Brain microvascular endothelial cell (primary cell): ENCODE results near the gene E4F1.
A peak's percentile ranks its signal among the peaks of the same experiment; 100 is the strongest.

Experiments
- DNase-seq: peaks from one replicate; pipeline ENCODE4 v3.0.0-alpha.2; 2020
- H3K27ac ChIP-seq: fragments of 250-450 bp; sonication (Bioruptor Pico); 2 replicates; pipeline ENCODE4 v1.5.1; 2020; ENCODE audit warnings: mild to moderate bottlenecking, moderate library complexity
- H3K27me3 ChIP-seq: fragments of 250-450 bp; sonication (Bioruptor Pico); replicated peaks from 2 replicates; pipeline ENCODE4 v1.5.1; 2020; ENCODE audit warnings: mild to moderate bottlenecking
- H3K36me3 ChIP-seq: fragments of 250-450 bp; sonication (Bioruptor Pico); replicated peaks from 2 replicates; pipeline ENCODE4 v1.5.1; 2020; ENCODE audit warnings: mild to moderate bottlenecking
- H3K4me3 ChIP-seq: 2 replicates; pipeline ENCODE4 v1.5.1; 2011; ENCODE audit warnings: low read depth, mild to moderate bottlenecking, control low read depth, low read length, moderate library complexity
- in situ Hi-C: cut with HindIII; loops from 2 replicates; pipeline ENCODE4 v1.10.0; 2017; ENCODE audit warnings: low sequenced_read_pairs, low pct_ligation_motif_present
- TF ChIP-seq, protein P1 (sequence below): IDR thresholded peaks from 2 replicates; pipeline ENCODE4 v1.5.1; 2011; ENCODE audit warnings: low read depth, mild to moderate bottlenecking, moderate library complexity, low read length, control low read depth, inconsistent platforms; ENCODE audit errors: missing control alignments

The E4F1 gene

GRCh38 chr16:2277466-2278271, 54.3 kb downstream of the E4F1 start:
- H3K36me3 ChIP-seq = no peaks in the 10 kb centered on the region
- in situ Hi-C loops = no loop called here
- no peak overlapping the region for H3K27ac ChIP-seq
- TF ChIP-seq, protein P1, sequence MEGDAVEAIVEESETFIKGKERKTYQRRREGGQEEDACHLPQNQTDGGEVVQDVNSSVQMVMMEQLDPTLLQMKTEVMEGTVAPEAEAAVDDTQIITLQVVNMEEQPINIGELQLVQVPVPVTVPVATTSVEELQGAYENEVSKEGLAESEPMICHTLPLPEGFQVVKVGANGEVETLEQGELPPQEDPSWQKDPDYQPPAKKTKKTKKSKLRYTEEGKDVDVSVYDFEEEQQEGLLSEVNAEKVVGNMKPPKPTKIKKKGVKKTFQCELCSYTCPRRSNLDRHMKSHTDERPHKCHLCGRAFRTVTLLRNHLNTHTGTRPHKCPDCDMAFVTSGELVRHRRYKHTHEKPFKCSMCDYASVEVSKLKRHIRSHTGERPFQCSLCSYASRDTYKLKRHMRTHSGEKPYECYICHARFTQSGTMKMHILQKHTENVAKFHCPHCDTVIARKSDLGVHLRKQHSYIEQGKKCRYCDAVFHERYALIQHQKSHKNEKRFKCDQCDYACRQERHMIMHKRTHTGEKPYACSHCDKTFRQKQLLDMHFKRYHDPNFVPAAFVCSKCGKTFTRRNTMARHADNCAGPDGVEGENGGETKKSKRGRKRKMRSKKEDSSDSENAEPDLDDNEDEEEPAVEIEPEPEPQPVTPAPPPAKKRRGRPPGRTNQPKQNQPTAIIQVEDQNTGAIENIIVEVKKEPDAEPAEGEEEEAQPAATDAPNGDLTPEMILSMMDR = no peak
- H3K4me3 ChIP-seq = no peak overlapping the region
- H3K27me3 ChIP-seq = no peaks in the 10 kb centered on the region
- DNase-seq = no peak

DNA sequence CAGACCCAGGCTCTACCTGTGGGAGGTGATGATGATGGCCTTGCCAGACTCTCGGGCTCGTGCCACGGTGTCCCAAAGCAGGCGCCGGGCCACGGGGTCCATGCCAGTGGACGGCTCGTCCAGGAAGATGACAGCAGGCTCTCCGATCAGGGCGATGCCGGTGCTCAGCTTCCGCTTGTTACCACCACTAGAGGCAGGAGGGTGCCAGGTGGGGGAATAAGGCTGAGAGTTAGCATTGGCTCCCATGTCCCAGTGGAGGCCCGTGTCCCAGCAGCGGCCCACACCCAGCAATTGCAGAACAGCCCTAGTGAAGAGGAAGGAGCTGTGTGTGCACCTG, 54.8 kb downstream of the E4F1 start:
- in situ Hi-C loops = no loop called here
- TF ChIP-seq, protein P1 = peak; percentile 35
- Histone ChIP-seq H3K36me3 (no peaks in the 10 kb centered on the region), H3K4me3 (no peak overlapping the region), H3K27me3 (no peaks in the 10 kb centered on the region), H3K27ac (no peak overlapping the region)
- no peak for DNase-seq

GRCh38 chr16:2278956-2279800, 55.8 kb downstream of the E4F1 start:
- DNase-seq = no peak
- TF ChIP-seq, protein P1 = no peak
- in situ Hi-C loops = no loop called here
- no peaks in the 10 kb centered on the region for H3K27me3 ChIP-seq
- no peak overlapping the region for H3K4me3 ChIP-seq
- H3K36me3 ChIP-seq = no peaks in the 10 kb centered on the region
- H3K27ac ChIP-seq = no peak overlapping the region

DNA sequence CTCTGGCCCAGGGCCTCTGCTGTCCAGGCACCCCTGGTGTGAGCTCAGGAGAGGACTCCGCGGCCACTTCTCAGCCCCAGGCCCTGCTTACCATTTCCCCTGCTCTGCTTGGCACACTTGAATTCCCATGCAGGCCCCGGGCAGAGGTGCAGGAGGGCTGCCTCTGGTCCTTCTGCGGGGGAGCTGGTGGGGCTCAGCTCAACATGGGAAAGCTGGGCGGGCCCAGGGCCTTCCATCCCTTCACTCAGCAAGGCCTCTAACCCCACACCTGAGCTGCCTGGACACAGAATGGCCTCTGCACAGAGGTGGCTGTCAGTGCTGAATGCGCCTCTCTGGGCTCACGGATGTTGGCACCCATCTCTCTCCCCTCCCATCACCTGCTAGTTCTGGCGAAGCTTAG, 57.1 kb downstream of the E4F1 start:
- Histone ChIP-seq H3K4me3 (no peak overlapping the region), H3K27me3 (no peaks in the 10 kb centered on the region), H3K36me3 (no peaks in the 10 kb centered on the region), H3K27ac (no peak overlapping the region)
- TF ChIP-seq, protein P1 = no peak
- in situ Hi-C loops = no loop called here
- no peak for DNase-seq

GRCh38 chr16:2280981-2281542, 57.7 kb downstream of the E4F1 start:
- in situ Hi-C loops = no loop called here
- Histone ChIP-seq H3K27me3 (no peaks in the 10 kb centered on the region), H3K36me3 (no peaks in the 10 kb centered on the region), H3K4me3 (no peak overlapping the region), H3K27ac (no peak overlapping the region)
- TF ChIP-seq, protein P1 = no peak
- no peak for DNase-seq
